Stimulated activated CD8-positive, alpha-beta memory T cell treated with anti-CD3 and anti-CD28 coated beads, Interleukin-4, amount 100 ng/mL, for 4 hours (primary cell): ENCODE data around the gene PKD2.

Experiments used
- DNase-seq, 2 donors: peaks; one replicate each; pipeline ENCODE4 v3.0.0-alpha.2; 2020; ENCODE audit warnings: low read depth in 2 of 2, low spot score in 1 of 2

Gene PKD2

GRCh38 chr4:88007304-88008121 lies at the start of gene PKD2:
Gene PKD2, plus strand, starts transcription at chr4:88007635. Its CDS starts 99 bp downstream, at chr4:88007734.
- DNase-seq = peak; percentile 33 to 46

- no peak for DNase-seq
Observed at GRCh38 chr4:87961993-87962392, 45.4 kb upstream of the PKD2 start.

GRCh38 chr4:87962398-87963146 lies 44.9 kb upstream of the PKD2 start:
- no peak for DNase-seq

GRCh38 chr4:87965501-87965975 lies 41.9 kb upstream of the PKD2 start:
- no peak for DNase-seq

DNA sequence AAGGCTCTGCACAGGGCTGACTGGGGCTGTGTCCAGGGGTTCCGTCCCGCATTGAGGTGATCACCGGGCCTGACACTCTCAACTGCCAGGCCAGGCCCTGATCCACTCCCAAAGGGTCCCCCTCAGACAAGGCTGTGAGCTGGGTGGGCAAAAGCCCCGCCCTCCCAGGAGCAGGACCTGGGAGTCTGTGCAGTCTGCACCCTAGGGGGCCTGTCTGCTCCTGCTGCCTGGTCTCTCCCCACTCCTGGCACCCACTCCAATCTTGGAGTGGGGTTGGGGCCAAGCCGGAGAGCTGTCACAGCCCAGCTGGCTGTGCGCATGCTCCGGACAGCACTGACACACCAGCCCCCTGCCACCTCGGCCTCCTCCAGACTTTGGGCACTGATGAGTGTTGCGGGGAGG lies 41.3 kb upstream of the PKD2 start:
- no peak for DNase-seq

GRCh38 chr4:87967193-87967592 lies 40.2 kb upstream of the PKD2 start:
- no peak for DNase-seq

DNA sequence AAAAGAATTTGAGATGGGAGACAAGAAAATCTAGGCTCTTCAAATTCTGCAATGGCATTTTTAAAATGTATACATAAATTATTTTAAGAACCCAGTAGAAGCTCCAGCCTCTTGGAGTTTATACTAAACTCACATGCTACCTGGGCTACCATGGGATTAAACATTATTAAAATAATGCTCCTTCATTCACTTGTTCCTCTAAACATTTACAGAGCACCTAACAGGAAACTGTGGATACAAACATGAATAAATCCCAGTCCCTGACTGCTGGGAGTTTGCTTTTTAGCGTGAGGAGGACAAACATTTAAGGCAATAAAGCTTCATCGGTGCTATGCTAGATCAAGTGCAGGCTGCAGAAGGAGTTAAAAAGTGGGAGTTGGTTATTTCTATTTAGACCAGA lies 37.3 kb upstream of the PKD2 start:
- DNase-seq = no peak

DNA sequence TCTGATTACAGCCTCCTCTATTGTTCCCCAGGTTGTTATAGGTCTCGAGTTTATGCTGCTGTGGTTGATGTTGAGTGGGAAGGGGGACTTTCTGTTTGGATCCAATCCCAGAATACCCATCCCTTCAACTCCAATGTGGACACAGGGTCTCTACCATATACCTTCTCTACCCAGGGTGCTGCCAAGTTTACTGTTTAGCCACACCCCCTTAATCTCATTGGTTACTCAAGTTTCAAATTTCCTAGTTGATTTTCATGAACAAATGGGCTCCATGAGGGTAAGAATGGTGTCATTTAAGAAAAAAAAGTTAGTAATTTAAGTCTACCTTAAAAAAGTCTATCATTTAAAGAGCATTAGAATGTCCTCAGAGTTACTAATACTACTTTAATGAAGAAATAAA lies 35.6 kb upstream of the PKD2 start:
- DNase-seq = no peak

GRCh38 chr4:87973283-87974169 lies 33.9 kb upstream of the PKD2 start:
- no peak for DNase-seq

DNA sequence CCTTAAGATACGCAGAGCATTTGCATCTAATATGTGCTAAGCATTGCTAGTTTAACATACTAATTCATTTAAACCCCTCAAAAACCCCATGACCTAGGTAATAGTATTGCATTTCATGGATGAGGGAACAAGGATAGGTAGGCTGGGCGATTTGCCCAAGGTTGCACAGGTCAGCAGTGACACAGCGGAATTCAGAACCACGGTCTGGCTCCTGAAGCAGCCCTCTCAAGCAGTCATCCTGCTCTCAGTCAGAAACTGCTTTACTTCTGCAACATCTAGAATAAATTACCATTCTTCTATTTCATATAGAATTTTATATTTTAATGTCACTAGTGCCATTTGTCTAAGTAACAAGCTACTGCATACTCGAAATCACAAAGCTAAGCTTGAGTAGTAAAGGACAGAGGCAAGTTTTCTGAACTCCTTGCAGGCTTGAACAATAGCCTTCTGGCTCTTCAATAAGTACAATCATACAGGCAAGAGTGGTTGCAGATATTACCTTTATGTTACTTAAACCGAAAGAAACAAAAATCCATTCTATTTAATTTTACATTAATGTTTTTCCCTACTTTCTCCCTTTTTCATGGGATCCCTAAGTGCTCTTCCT lies 32.5 kb upstream of the PKD2 start:
- DNase-seq = no peak

DNA sequence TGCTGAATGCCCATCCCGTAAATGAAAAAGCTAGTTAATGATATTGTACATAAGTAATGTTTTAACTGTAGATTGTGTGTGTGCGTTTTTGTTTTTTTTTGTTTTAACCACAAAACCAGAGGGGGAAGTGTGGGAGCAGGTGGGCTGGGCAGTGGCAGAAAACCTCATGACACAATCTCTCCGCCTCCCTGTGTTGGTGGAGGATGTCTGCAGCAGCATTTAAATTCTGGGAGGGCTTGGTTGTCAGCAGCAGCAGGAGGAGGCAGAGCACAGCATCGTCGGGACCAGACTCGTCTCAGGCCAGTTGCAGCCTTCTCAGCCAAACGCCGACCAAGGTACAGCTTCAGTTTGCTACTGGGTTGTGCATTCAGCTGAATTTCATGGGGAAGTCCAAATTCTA lies 32.0 kb upstream of the PKD2 start, which contains the start of gene SPP1:
SPP1 (plus strand) TSS at position 249 of the 400 bp plus-strand sequence. CDS start 1,182 bp downstream, outside the sequence.
- DNase-seq = no peak

GRCh38 chr4:87977521-87978278 lies 29.7 kb upstream of the PKD2 start:
- DNase-seq = no peak

DNA sequence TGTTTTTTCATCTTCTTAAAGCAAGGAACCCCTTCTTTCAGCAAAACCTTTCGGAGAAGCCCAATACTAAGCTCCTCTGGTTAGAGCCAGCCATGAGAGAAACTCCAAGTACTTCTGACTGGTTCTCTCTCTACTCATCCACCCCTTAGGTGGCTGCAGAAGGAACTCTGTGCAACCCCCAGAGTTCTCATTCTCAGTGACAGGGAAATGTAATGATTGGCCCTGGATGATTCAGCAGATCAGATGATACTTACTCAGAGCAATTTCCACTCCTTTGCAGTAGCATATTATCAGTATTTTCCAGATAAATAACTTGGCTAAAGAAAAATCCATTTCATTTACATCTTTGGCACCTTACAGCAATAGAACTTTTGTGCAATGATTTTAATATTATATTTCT lies 28.8 kb upstream of the PKD2 start:
- DNase-seq = no peak

GRCh38 chr4:87979810-87980209 lies 27.6 kb upstream of the PKD2 start:
- DNase-seq = no peak

DNA sequence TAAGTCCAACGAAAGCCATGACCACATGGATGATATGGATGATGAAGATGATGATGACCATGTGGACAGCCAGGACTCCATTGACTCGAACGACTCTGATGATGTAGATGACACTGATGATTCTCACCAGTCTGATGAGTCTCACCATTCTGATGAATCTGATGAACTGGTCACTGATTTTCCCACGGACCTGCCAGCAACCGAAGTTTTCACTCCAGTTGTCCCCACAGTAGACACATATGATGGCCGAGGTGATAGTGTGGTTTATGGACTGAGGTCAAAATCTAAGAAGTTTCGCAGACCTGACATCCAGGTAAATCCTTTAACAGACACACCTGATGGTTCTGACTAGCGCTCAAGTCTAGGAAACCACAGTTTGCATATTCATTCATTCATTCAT lies 25.9 kb upstream of the PKD2 start:
- DNase-seq = no peak

DNA sequence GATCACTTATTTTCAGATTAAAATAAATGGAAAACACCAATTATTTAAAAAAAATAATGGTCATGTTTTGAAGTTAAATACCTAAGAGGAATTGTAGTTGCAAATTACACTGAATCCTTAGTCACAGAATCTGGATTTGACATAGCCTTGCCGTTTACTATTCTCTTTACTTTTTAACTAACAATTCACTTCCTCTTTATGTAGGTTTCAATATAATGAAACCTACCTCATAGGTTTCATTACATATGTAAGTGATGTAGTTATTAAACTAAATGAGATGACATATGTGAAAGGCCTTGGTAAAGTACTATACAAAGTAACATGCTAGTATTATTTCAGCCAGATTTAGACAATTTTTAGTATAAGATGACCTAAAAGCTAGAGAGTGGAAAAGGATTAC lies 25.4 kb upstream of the PKD2 start:
- no peak for DNase-seq

GRCh38 chr4:87982446-87983010 lies 24.9 kb upstream of the PKD2 start:
- no peak for DNase-seq

DNA sequence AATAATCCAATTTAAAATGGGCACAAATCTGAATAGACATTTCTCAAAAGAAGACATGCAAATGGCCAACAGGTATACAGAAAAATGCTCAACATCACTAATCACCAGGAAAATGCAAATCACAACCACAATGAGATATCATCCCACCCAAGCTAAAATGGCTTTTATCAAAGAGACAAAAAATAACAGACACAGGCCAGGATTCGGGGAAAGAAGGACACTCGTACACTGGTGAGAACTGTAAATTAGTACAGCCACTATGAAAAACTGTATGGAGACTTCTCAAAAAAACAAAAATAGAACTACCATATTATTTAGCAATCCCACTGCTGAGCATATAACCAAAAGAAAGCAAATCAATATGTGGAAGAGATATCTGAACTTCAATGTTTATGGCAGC lies 23.4 kb upstream of the PKD2 start:
- DNase-seq = no peak

DNA sequence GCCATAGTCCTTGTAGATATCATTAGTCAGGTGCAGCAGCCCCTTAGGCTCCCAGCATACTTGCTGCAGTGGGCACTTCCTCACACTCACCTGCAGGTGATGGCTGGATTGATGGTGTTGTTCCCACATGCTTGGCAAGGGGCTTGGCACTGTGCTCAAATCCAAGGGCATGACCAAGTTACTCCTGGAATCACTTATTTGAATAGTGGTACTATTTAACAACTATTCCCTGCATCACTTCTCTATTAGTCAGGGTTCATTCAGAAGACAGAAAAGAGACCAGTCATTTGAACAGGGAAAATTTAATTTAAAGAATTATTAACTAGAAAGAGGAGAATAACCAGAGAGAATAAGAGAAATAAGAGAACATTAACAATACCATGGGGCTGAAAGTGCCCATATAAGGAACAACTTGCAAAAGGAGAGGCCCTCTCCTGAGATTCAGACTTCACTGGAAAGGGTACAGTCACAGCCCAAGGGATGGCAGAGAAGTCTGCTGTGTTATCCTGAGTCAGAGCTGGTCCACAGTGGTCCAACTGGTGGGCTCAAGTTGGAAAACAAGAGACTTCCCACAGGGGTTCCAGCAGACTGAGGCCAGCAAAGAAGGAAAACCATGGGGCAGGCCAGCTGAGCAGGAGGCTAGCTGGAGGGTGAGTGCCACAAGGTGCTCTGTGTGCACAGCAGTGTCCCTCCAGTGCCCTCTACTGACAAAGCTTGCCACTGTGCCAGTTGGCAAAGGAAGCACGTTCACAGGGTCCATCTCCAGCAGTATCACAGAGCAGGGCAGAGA lies 22.1 kb upstream of the PKD2 start:
- DNase-seq = no peak
